Measurements from ENCODE around the gene DOCK1.

DOCK1 gene

DNA sequence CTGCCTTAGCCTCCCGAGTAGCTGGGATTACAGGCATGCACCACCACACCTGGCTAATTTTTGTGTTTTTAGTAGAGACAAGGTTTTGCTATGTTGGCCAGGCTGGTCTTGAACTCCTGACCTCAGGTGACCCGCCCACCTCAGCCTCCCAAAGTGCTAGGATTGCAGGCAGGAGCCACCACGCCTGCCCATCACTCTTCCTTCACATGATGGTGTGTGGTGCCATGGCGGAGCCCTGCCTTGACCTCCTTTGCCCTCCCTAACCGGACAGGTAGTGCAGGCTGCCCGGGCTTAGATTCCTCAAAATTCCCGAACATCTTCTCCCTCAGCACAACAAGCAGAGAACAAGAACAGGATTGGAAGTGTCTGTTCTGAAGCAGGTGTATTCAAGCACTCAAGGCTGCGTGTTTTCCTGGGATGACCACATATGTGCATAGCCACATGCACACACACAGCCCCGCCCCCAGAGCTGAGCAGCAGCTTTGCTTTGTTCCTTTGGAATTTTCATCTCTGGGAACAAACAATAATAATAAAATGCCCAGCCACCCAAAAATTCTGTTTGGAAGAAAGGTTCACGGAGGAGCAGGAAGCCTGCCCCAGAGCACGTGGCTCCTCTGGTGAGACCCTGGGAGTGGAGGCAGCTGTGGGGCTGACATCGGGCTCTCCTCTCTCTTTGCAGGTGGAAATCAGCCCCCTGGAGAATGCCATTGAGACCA lies 512.6 kb downstream of the DOCK1 start:
- TF ChIP-seq Cebpa-rat (IDR thresholded peaks at IDR 0.05): no peak
- Histone ChIP-seq H3K27ac (no peak overlapping the region), H3K9ac (no peak overlapping the region), H3K36me3 (no peaks in the 10 kb centered on the region), H4K20me1 (no peaks in the 10 kb centered on the region), H3K4me2 (no peak overlapping the region), H3K27me3 (no peaks in the 10 kb centered on the region), H3K9me3 (no peaks in the 10 kb centered on the region), H3K4me3 (no peak overlapping the region), H3K4me1 (peaks cover 10% of the 10 kb centered on the region)

DNA sequence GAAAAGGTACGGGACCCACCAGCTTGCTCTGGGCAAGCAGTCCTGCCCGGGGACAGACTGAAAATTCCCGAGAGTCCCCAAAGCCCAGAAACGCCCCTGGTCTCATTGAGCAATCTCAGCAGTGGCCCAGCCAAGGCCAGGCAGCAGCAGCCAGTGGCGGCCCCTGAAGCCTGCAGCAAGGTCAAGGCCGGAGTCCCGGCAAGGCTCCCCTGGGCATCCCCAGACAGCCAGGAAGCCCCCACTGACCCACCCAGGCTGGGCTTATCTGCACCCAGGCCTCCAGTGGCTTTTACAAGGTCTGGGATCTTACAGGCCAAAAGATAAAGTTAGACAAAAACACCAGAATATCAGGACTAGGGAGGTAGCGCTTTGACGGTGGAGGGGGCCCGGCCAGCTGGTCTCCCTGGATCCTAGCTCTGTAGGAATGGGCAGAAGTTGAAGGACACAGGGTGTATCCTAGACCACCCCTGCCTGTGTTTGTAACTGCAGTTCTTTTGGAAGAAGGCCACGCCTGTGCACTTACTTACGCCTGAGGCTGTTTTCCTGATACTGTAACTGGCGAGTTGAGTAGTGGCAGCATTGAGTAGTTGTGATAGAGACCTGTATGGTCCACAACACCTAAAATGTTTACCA lies 513.4 kb downstream of the DOCK1 start:
- H3K27ac ChIP-seq: no peak overlapping the region
- no peak overlapping the region for H3K4me2 ChIP-seq
- H3K9me3 ChIP-seq: no peaks in the 10 kb centered on the region
- H3K4me3 ChIP-seq: no peak overlapping the region
- no peaks in the 10 kb centered on the region for H4K20me1 ChIP-seq
- H3K27me3 ChIP-seq: no peaks in the 10 kb centered on the region
- H3K4me1 ChIP-seq: peaks cover 10% of the 10 kb centered on the region
- TF ChIP-seq Cebpa-rat (IDR thresholded peaks at IDR 0.05): no peak
- no peaks in the 10 kb centered on the region for H3K36me3 ChIP-seq
- H3K9ac ChIP-seq: no peak overlapping the region

DNA sequence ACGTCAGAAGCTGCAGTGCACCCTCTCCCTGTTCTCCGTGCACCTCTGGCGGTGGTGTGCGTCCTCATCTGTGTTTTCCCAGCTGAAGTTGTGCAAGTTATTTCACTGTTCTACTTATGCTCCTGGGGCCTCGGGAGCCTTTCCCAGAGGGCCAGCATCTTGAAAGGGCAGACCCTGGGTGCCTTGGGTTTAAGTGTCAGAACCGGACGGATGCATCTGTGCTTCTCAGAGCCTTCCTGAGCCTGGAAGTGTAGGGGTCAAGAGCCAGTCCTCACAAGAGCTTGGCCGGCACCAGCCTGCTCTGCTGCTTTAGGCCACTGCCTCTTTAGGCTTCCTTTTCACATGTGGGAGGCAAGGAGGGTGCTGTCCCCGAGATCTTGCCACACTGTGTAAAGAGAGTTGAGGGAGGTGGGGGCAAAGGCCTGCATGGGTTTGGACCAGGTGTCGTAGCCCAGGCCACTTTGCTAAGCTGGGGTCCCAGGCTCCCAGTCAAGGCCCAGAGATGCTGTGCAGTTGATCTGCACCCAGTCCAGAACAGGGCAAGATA lies 515.0 kb downstream of the DOCK1 start:
- H3K36me3 ChIP-seq: no peaks in the 10 kb centered on the region
- no peaks in the 10 kb centered on the region for H3K9me3 ChIP-seq
- peaks cover 20% of the 10 kb centered on the region for H3K4me1 ChIP-seq
- H3K9ac ChIP-seq: no peak overlapping the region
- H3K27me3 ChIP-seq: no peaks in the 10 kb centered on the region
- no peak overlapping the region for H3K4me3 ChIP-seq
- H3K4me2 ChIP-seq: no peak overlapping the region
- TF ChIP-seq Cebpa-rat (IDR thresholded peaks at IDR 0.05): no peak
- H4K20me1 ChIP-seq: no peaks in the 10 kb centered on the region
- no peak overlapping the region for H3K27ac ChIP-seq

DNA sequence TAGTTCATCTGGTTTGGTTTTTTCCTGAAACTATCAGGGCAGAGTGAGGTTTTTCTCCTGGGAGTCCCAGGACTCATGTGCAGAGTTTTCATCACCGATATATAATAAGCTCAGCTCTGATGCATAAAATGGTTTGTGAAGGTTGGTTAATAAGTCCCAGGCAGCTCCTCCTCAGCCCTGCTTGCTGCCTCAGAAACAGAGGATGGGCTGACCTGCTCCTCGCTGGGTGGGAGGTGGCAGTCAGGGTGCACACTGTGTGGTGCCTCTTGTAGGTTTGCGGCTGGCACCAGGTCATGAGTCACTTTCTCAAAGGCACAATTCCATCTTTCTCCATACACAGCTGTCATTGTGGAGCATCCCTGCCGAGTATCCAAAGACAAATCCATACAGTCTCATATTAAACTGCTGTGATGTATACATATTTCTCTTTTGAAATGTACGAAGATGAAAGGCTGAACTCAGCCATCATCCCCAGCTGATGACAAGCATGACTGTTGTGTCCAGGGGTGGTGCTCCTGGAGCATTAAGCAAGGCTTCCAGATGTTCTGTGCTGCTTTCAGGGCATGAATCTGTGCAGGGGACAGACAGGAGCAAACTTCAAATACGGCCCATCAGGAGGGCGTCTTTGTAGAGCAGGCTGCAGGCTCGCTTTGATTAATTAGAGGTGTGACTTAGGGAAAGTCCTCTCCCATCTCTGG lies 518.1 kb downstream of the DOCK1 start:
- peaks cover 10% of the 10 kb centered on the region for H3K4me1 ChIP-seq
- no peaks in the 10 kb centered on the region for H4K20me1 ChIP-seq
- H3K4me2 ChIP-seq: no peak overlapping the region
- no peak overlapping the region for H3K4me3 ChIP-seq
- H3K27ac ChIP-seq: no peak overlapping the region
- H3K9me3 ChIP-seq: no peaks in the 10 kb centered on the region
- H3K9ac ChIP-seq: no peak overlapping the region
- H3K36me3 ChIP-seq: no peaks in the 10 kb centered on the region
- no peaks in the 10 kb centered on the region for H3K27me3 ChIP-seq
- no peak for TF ChIP-seq Cebpa-rat (IDR thresholded peaks at IDR 0.05)

DNA sequence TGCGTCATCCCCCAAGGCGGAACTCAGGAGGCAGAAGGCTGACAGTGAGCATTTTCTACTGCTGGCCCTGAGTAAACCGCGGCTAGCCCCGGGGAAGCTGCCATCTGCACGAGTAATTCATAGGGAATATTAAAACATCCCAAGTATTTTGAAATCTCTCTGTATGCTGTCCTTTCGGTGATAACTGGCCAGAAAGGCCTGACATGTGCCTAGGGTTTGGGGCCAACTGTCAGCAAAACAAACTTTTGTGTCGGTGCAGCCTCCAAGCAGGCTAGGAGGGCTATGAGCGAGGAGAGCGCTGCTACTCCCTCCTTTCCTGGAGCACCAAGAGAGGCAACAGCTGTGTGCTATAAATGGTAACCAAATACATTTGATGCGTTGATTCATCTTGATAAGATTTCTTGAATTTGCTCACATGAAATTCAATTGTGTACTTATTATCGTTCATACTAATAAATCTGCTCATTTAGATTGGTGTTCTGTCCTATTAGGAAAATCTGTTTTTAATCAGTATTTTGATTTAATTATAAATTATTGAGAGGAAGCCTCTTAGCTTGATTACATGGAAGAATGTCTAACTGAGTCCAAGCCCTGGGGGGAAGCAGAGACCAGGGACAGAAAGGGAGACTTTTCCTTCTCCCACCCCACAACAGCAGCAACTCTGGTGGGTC lies 519.5 kb downstream of the DOCK1 start:
- no peaks in the 10 kb centered on the region for H3K36me3 ChIP-seq
- H3K4me2 ChIP-seq: 0 out of 2 replicates have a peak overlapping the region, but pooled peaks have one; percentile 2
- H4K20me1 ChIP-seq: no peaks in the 10 kb centered on the region
- no peak for TF ChIP-seq Cebpa-rat (IDR thresholded peaks at IDR 0.05)
- no peak overlapping the region for H3K27ac ChIP-seq
- H3K4me3 ChIP-seq: no peak overlapping the region
- H3K4me1 ChIP-seq: peaks cover 10% of the 10 kb centered on the region
- no peaks in the 10 kb centered on the region for H3K27me3 ChIP-seq
- no peaks in the 10 kb centered on the region for H3K9me3 ChIP-seq
- H3K9ac ChIP-seq: no peak overlapping the region

DNA sequence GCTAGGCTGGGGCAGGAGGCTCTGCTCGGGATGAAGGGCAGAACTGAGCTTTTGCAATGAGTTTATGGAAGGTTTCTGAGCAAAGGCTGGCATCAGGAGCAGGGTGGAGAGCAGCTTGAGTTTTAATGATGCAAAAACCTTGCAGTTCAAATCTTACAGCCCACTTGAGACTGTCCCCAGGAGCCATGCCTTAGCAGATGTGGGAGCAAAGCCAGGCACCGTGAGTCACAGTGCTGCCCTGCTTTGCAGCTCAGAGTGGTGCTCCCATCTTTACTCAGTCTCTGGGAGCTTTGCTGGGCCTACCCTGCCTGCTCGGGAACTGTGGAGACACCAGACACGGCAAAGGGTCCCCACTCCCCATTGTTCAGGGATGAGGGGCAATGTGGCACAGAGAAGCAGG lies 521.5 kb downstream of the DOCK1 start:
- Histone ChIP-seq H3K9ac (no peak overlapping the region), H3K36me3 (no peaks in the 10 kb centered on the region), H3K4me2 (no peak overlapping the region), H3K9me3 (peaks cover 9% of the 10 kb centered on the region), H3K27me3 (no peaks in the 10 kb centered on the region), H3K27ac (no peak overlapping the region), H3K4me3 (no peak overlapping the region), H4K20me1 (no peaks in the 10 kb centered on the region), H3K4me1 (peaks cover 10% of the 10 kb centered on the region)
- no peak for TF ChIP-seq Cebpa-rat (IDR thresholded peaks at IDR 0.05)

DNA sequence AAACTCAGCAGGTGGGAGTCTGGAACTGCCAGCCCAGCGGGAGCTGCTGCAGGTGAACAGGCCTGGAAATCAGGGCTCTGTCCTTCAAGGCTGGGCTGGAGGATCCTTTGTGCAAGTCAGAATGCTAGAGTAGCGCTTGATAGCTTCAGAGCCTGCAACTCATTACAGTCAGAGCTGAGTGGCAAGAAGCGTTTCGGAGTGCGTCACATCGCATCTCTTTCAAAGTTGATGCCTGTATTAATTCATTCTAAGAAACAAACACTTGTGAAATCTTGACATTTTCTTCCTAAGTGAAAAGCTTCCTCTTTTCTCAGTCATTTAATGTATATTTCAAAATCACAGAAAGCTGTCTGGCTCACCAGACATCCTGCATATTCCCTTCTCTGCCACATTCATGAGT lies 522.7 kb downstream of the DOCK1 start:
- H3K9me3 ChIP-seq: peaks cover 12% of the 10 kb centered on the region
- no peak overlapping the region for H3K4me3 ChIP-seq
- H3K27me3 ChIP-seq: no peaks in the 10 kb centered on the region
- peaks cover 10% of the 10 kb centered on the region for H3K4me1 ChIP-seq
- no peak overlapping the region for H3K9ac ChIP-seq
- H3K27ac ChIP-seq: no peak overlapping the region
- no peak for TF ChIP-seq Cebpa-rat (IDR thresholded peaks at IDR 0.05)
- H4K20me1 ChIP-seq: no peaks in the 10 kb centered on the region
- H3K4me2 ChIP-seq: no peak overlapping the region
- no peaks in the 10 kb centered on the region for H3K36me3 ChIP-seq

DNA sequence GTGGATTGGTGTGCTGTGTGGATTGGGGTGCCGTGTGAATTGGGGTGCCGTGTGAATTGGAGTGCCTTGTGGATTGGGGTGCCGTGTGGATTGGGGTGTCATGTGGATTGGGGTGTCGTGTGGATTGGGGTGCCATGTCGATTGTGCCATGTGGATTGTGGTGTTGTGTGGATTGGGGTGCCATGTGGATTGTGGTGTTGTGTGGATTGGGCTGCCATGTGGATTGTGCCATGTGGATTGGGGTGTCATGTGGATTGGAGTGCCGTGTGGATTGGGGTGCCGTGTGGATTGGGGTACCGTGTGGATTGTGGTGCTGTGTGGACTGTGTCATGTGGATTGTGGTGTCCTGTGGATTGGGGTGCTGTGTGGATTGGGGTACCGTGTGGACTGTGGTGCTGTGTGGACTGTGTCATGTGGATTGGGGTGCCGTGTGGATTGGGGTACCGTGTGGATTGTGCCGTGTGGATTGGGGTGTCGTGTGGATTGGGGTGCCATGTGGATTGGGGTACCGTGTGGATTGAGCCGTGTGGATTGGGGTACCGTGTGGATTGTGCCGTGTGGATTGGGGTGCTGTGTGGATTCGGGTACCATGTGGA lies 523.3 kb downstream of the DOCK1 start:
- Histone ChIP-seq H3K36me3 (no peaks in the 10 kb centered on the region), H3K27me3 (no peaks in the 10 kb centered on the region), H3K27ac (no peak overlapping the region), H4K20me1 (no peaks in the 10 kb centered on the region), H3K9me3 (peaks cover 12% of the 10 kb centered on the region), H3K9ac (no peak overlapping the region), H3K4me1 (peaks cover 10% of the 10 kb centered on the region), H3K4me2 (no peak overlapping the region), H3K4me3 (no peak overlapping the region)
- TF ChIP-seq Cebpa-rat (IDR thresholded peaks at IDR 0.05): no peak

DNA sequence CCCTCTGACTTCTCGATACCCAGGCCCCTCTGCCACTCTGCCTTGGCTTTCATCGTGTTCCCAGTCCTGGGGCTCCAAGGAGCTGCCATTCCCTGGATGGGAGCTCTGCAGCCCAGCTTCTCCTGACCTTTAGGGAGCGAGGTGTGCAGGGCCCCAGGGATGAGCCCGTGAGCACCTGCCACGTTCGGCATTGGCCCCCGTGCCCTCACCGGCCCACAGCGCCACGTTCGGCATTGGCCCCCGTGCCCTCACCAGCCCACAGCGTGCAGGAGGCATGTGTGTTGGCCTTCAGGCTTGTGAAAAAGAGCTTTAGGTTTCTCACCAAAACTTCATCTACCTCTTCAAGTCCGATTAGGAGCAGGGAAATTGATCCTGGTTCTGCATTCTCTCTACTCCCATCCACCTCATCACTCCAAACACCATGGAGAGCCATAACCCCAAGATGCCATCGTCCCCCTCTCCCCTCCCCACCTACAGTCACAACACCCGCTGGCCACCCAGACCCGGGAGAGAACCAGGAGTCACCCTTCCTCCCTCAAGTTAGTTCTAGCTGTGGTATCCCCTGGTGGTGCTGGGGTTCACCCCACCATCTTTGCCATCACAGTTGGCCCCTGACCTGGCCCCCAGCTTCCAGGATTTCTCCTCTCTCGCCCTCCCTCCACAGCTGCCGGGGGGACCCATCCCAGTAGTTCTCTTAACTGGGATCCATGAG lies 524.5 kb downstream of the DOCK1 start:
- Histone ChIP-seq H3K4me3 (no peak overlapping the region), H3K36me3 (no peaks in the 10 kb centered on the region), H3K9ac (no peak overlapping the region), H3K4me1 (peaks cover 5% of the 10 kb centered on the region), H3K4me2 (no peak overlapping the region), H3K27me3 (no peaks in the 10 kb centered on the region), H3K9me3 (peaks cover 12% of the 10 kb centered on the region), H3K27ac (no peak overlapping the region), H4K20me1 (no peaks in the 10 kb centered on the region)
- no peak for TF ChIP-seq Cebpa-rat (IDR thresholded peaks at IDR 0.05)
